HepG2 (cell line): Measurements from ENCODE around the gene AKR1C4. TPM values are rescaled to one million over a fixed set of nuclear protein-coding genes. Genes with fewer than 3 reads are reported as not detected.

Experiments used
- ATAC-seq: fragments of 200-7000 bp; cut with Tn5 transposase; 3 replicates; pipeline ENCODE4 v1.9.1; 2020; ENCODE audit warnings: mild to moderate bottlenecking, moderate library complexity
- BruUV-seq: library from RNA; stranded (reverse); fragments of 400-500 nt; replicated peaks from 2 replicates; lab custom pipeline; 2021; lab: Mats Ljungman, UMichigan
- CTCF ChIA-PET: fragments of 300-600 bp; formaldehyde crosslinking; extraction: SDS; loops from one replicate; lab custom pipeline; 2021; ENCODE audit warnings: low total read pairs, inconsistent platforms, low intra/inter-chr PET ratio; lab: Yijun Ruan, JAX
- POLR2A ChIA-PET: fragments of 350-600 bp; sonication (Branson Sonifier 250); formaldehyde crosslinking; loops from one replicate; lab custom pipeline; 2020; ENCODE audit warnings: antibody characterized with exemption, inconsistent platforms; lab: Yijun Ruan, JAX
- DNase-seq: peaks from one replicate; pipeline ENCODE4 v3.0.0-alpha.2; 2015; ENCODE audit warnings: low spot score
- FAIRE-seq: peaks from 3 replicates; lab custom pipeline; 2011; peaks lifted over from hg19 to GRCh38; lab: Jason Lieb, UNC
- H2AFZ ChIP-seq: one replicate; pipeline ENCODE4 v1.6.1; 2011; ENCODE audit warnings: low read length, inconsistent platforms
- H3K27ac ChIP-seq: fragments of 300-600 bp; 3 replicates; pipeline ENCODE4 v1.8.0; 2011; ENCODE audit warnings: mixed run types, mild to moderate bottlenecking, mixed read lengths, low read length, inconsistent platforms; ENCODE audit not compliant: insufficient read depth; ENCODE audit errors: extremely low read length
- H3K27me3 ChIP-seq, 2 experiments: fragments of 200-600 bp in 1 of 2; 2 replicates in 1 of 2; 3 replicates in 1 of 2; pipeline versions ENCODE4 v1.6.0 to v1.8.0; 2011; ENCODE audit warnings: low read length in 2 of 2, mild to moderate bottlenecking in 2 of 2, moderate library complexity in 2 of 2, inconsistent platforms in 1 of 2; ENCODE audit not compliant: insufficient read depth in 2 of 2, control insufficient read depth in 1 of 2
- H3K36me3 ChIP-seq, 2 experiments: fragments of 200-600 bp in 1 of 2; replicated peaks in 1 of 2; 2 replicates in 1 of 2; 3 replicates in 1 of 2; pipeline versions ENCODE4 v1.5.1 to v1.8.0; 2011; ENCODE audit warnings: low read length in 2 of 2, inconsistent platforms in 1 of 2; ENCODE audit not compliant: insufficient read depth in 2 of 2, control insufficient read depth in 1 of 2
- H3K4me1 ChIP-seq: 2 replicates; pipeline ENCODE4 v1.5.1; 2012; ENCODE audit warnings: low read length, inconsistent platforms; ENCODE audit not compliant: insufficient read depth
- H3K4me2 ChIP-seq: 2 replicates; pipeline ENCODE4 v1.6.0; 2011; ENCODE audit warnings: low read depth, low read length, inconsistent platforms
- H3K4me3 ChIP-seq, 3 experiments: fragments of 200-600 bp in 1 of 3; sonication (generic), shearing (Covaris generic) in 1 of 3; replicated peaks in 1 of 3; 2 replicates each; pipeline ENCODE4 v1.5.1; 2011 to 2016; ENCODE audit warnings: low read length in 3 of 3, inconsistent platforms in 2 of 3, low read depth in 2 of 3, mild to moderate bottlenecking in 2 of 3, control low read depth in 1 of 3, mixed read lengths in 1 of 3; ENCODE audit not compliant: insufficient read depth in 1 of 3
- H3K79me2 ChIP-seq: one replicate; pipeline ENCODE4 v1.6.1; 2011; ENCODE audit warnings: low read length, inconsistent platforms; ENCODE audit not compliant: insufficient read depth
- H3K9ac ChIP-seq: 2 replicates; pipeline ENCODE4 v1.6.0; 2011; ENCODE audit warnings: mild to moderate bottlenecking, low read depth, low read length, inconsistent platforms; ENCODE audit not compliant: insufficient read depth
- H3K9me3 ChIP-seq: 2 replicates; pipeline ENCODE4 v1.5.1; 2012; ENCODE audit warnings: mild to moderate bottlenecking, low read length
- H4K20me1 ChIP-seq: 2 replicates; pipeline ENCODE4 v1.6.0; 2011; ENCODE audit warnings: inconsistent platforms, mild to moderate bottlenecking, low read length, moderate library complexity; ENCODE audit not compliant: insufficient read depth
- FOXA1 ChIP-seq, 2 experiments: fragments of 450-650 bp in 1 of 2; sonication (generic) in 1 of 2; formaldehyde crosslinking in 1 of 2; IDR thresholded peaks; 2 replicates each; pipeline versions ENCODE4 v1.4.0 to v1.6.1; 2016 to 2020; ENCODE audit warnings: missing genetic modification reagents in 1 of 2
- FOXJ3 ChIP-seq: sonication (generic); formaldehyde crosslinking; IDR thresholded peaks from 2 replicates; pipeline ENCODE4 v1.4.0; 2020; ENCODE audit warnings: missing genetic modification reagents, mild to moderate bottlenecking, borderline replicate concordance
- HNF4G ChIP-seq, 2 experiments: sonication (generic) in 1 of 2; formaldehyde crosslinking in 1 of 2; IDR thresholded peaks; 2 replicates each; pipeline versions ENCODE4 v1.4.0 to v1.6.1; 2011 to 2020; ENCODE audit warnings: borderline replicate concordance in 2 of 2, low read depth in 2 of 2, mild to moderate bottlenecking in 2 of 2, low read length in 1 of 2, missing genetic modification reagents in 1 of 2, moderate library complexity in 1 of 2
- HNRNPUL1 ChIP-seq: fragments of 200-400 bp; formaldehyde crosslinking; IDR thresholded peaks from 2 replicates; pipeline ENCODE4 v1.6.1; 2017; ENCODE audit warnings: low read depth, mild to moderate bottlenecking, low read length, moderate library complexity
- MED1 ChIP-seq: sonication (generic); formaldehyde crosslinking; IDR thresholded peaks from 2 replicates; pipeline ENCODE4 v1.4.0; 2020; ENCODE audit warnings: missing genetic modification reagents
- NFIB ChIP-seq: sonication (generic); formaldehyde crosslinking; IDR thresholded peaks from 2 replicates; pipeline ENCODE4 v1.9.0; 2021; ENCODE audit warnings: missing genetic modification reagents, mild to moderate bottlenecking, borderline replicate concordance
- NR2F1 ChIP-seq, 2 experiments: fragments of 450-650 bp in 1 of 2; formaldehyde crosslinking in 1 of 2; IDR thresholded peaks; 2 replicates each; pipeline versions ENCODE4 v1.5.0 to v1.6.1; 2016 to 2020; ENCODE audit warnings: mild to moderate bottlenecking in 1 of 2, missing compliant biosample characterization in 1 of 2, missing genetic modification reagents in 1 of 2, moderate library complexity in 1 of 2
- PPARG ChIP-seq: conservative IDR thresholded peaks from 2 replicates; pipeline ENCODE4 v1.6.1; 2016; ENCODE audit warnings: missing biosample characterization, missing genetic modification reagents
- PRPF4 ChIP-seq: fragments of 200-400 bp; formaldehyde crosslinking; IDR thresholded peaks from 2 replicates; pipeline ENCODE4 v1.6.1; 2016; ENCODE audit warnings: low read length, low read depth; ENCODE audit not compliant: poor library complexity, severe bottlenecking
- RARA ChIP-seq: IDR thresholded peaks from 2 replicates; pipeline ENCODE4 v1.6.1; 2016; ENCODE audit warnings: missing genetic modification reagents, missing compliant biosample characterization
- SNAI1 ChIP-seq: sonication (generic); formaldehyde crosslinking; IDR thresholded peaks from 2 replicates; pipeline ENCODE4 v1.5.0; 2020; ENCODE audit warnings: mild to moderate bottlenecking, missing genetic modification reagents, borderline replicate concordance
- SOX6 ChIP-seq, 2 experiments: fragments of 450-650 bp in 1 of 2; sonication (generic) in 1 of 2; formaldehyde crosslinking in 1 of 2; IDR thresholded peaks; 2 replicates each; pipeline versions ENCODE4 v1.4.0 to v1.6.1; 2017 to 2020; ENCODE audit warnings: antibody characterized with exemption in 1 of 2, mild to moderate bottlenecking in 1 of 2, missing genetic modification reagents in 1 of 2
- ZMYM4 ChIP-seq: sonication (generic); formaldehyde crosslinking; IDR thresholded peaks from 2 replicates; pipeline ENCODE4 v1.8.1; 2023; ENCODE audit warnings: mild to moderate bottlenecking, missing genetic modification reagents
- ZNF180 ChIP-seq: sonication (generic); formaldehyde crosslinking; IDR thresholded peaks from 2 replicates; pipeline ENCODE4 v1.4.0; 2020; ENCODE audit warnings: low read depth, missing genetic modification reagents, borderline replicate concordance
- ZNF264 ChIP-seq: sonication (generic); formaldehyde crosslinking; IDR thresholded peaks from 2 replicates; pipeline ENCODE4 v1.4.0; 2020; ENCODE audit warnings: missing genetic modification reagents
- ZNF703 ChIP-seq: sonication (generic); formaldehyde crosslinking; IDR thresholded peaks from 2 replicates; pipeline ENCODE4 v1.5.1; 2020; ENCODE audit warnings: missing genetic modification reagents, mild to moderate bottlenecking, moderate library complexity, borderline replicate concordance
- ZNF704 ChIP-seq: sonication (generic); formaldehyde crosslinking; IDR thresholded peaks from 2 replicates; pipeline ENCODE4 v1.8.1; 2023; ENCODE audit warnings: mild to moderate bottlenecking, inconsistent platforms, moderate library complexity, missing genetic modification reagents, borderline replicate concordance
- WGBS: methylation state at CpG from one replicate; pipeline ENCODE4 v1.1.6; 2017; ENCODE audit warnings: low lambda C conversion rate; 5-methylcytosine and 5-hydroxymethylcytosine counted together
- in situ Hi-C: cut with HindIII; loops from 2 replicates; pipeline ENCODE4 v1.10.0; 2017; ENCODE audit warnings: low pct_unique_long_range_greater_than_20kb; ENCODE audit not compliant: extremely low pct_ligation_motif_present
- intact Hi-C: fragments of 100-400 bp; cut with micrococcal nuclease; formaldehyde crosslinking; loops from one replicate; pipeline ENCODE4 v1.10.0; 2022; ENCODE audit not compliant: unreplicated experiment
- polyA plus RNA-seq, 8 experiments: library from polyadenylated mRNA; depleted of rRNA in 3 of 8; stranded (reverse) in 7 of 8; unstranded in 1 of 8; fragments of >200 nt; fragmentation: Illumina TruSeq in 4 of 8; extraction: Trizol in 4 of 8; gene quantifications; 2 replicates each; pipeline versions ENCODE4 v1.2.1 to v1.2.3, GENCODE V29; 2011 to 2016; ENCODE audit warnings: low read depth in 4 of 8, missing spikeins in 1 of 8, mixed read lengths in 1 of 8; ENCODE audit not compliant: insufficient read depth in 1 of 8
- total RNA-seq, 5 experiments: library from RNA; depleted of rRNA; stranded (reverse); fragments of >200 nt; fragmentation: Illumina TruSeq; extraction: Trizol; gene quantifications; 2 replicates each; pipeline ENCODE4 v1.2.3, GENCODE V29; 2016; ENCODE audit warnings: low read depth in 1 of 5
- TF ChIP-seq, protein P1 (sequence below): sonication (generic); formaldehyde crosslinking; conservative IDR thresholded peaks from 2 replicates; pipeline ENCODE4 v1.4.0; 2020; ENCODE audit warnings: missing genetic modification reagents

Gene AKR1C4
- total and polyA plus RNA-seq, 2 of the 13 experiments (the other 11 are each of a cell fraction or from before 2014, with no cell fraction given): 0.18 to 1.3 TPM

- no peak for TF ChIP-seq SNAI1
- TF ChIP-seq ZNF703 (CRISPR knock-in tag): no peak
- TF ChIP-seq ZNF180 (CRISPR knock-in tag): no peak
- TF ChIP-seq, protein P1, sequence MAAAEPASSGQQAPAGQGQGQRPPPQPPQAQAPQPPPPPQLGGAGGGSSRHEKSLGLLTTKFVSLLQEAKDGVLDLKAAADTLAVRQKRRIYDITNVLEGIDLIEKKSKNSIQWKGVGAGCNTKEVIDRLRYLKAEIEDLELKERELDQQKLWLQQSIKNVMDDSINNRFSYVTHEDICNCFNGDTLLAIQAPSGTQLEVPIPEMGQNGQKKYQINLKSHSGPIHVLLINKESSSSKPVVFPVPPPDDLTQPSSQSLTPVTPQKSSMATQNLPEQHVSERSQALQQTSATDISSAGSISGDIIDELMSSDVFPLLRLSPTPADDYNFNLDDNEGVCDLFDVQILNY: no peak
- TF ChIP-seq, all 625 proteins: peak for 13
These were observed 2.2 kb upstream of the AKR1C4 start (continued) for GRCh38 chr10:5194431-5194830.

- H3K9ac ChIP-seq: no peak overlapping the region
- POLR2A ChIA-PET: no interaction called here
- BruUV-seq: no TSS peak
- DNase-seq (peak; percentile 82), ATAC-seq (peak; percentile 46; the same call in 1 of the 3 replicates), FAIRE-seq (no peak)
- H3K9me3 ChIP-seq: no peaks in the 10 kb centered on the region
- H3K4me2 ChIP-seq: no peak overlapping the region; the same call in 1 of the 2 replicates
- H3K27ac ChIP-seq: peak overlapping the region; percentile 70
- H3K36me3 ChIP-seq: no peaks in the 10 kb centered on the region
- intact Hi-C loops (no loop called here), in situ Hi-C loops (no loop called here)
- no peaks in the 10 kb centered on the region for H3K79me2 ChIP-seq
- H4K20me1 ChIP-seq: no peaks in the 10 kb centered on the region
- peaks cover 43% of the 10 kb centered on the region for H3K4me1 ChIP-seq
- CTCF ChIA-PET: no interaction called here
- WGBS: 70% methylated on average over 6 of the region's 6 CpGs
- H3K27me3 ChIP-seq: no peaks in the 10 kb centered on the region
- no peak overlapping the region for H2AFZ ChIP-seq
- H3K4me3 ChIP-seq: no peak overlapping the region; a peak in 1 of 6 replicates
- TF ChIP-seq ZNF264: peak; percentile 26; the same call in 1 of the 2 replicates
- TF ChIP-seq RARA: peak; percentile 58; the same call in 1 of the 2 replicates
- TF ChIP-seq FOXJ3 (CRISPR knock-in tag): peak; percentile 76; the same call in 1 of the 2 replicates
- peak; percentile 64 for TF ChIP-seq PPARG (CRISPR knock-in tag)
- peak; percentile 64 for TF ChIP-seq HNF4G (IDR thresholded peaks at IDR 0.05; ENCODE audit: borderline replicate concordance, low read depth, low read length)
- TF ChIP-seq HNF4G (CRISPR knock-in tag; IDR thresholded peaks at IDR 0.05; ENCODE audit: borderline replicate concordance, low read depth): no peak
- TF ChIP-seq PRPF4: no peak
- peak; percentile 39 for TF ChIP-seq ZMYM4 (CRISPR knock-in tag)
- TF ChIP-seq MED1 (CRISPR knock-in tag): peak; percentile 66
- peak; percentile 95 for TF ChIP-seq HNRNPUL1
- 0 out of 4 replicates have a peak, but pooled peaks of 1 of the 2 experiments have one; percentile 21 for TF ChIP-seq NR2F1 (CRISPR knock-in tag; IDR thresholded peaks at IDR 0.05)
- TF ChIP-seq SOX6 (IDR thresholded peaks at IDR 0.05): no peak
- TF ChIP-seq SOX6 (CRISPR knock-in tag; IDR thresholded peaks at IDR 0.05): 0 out of 2 replicates have a peak, but pooled peaks have one; percentile 10
- no peak for TF ChIP-seq FOXA1 (IDR thresholded peaks at IDR 0.05)
- 0 out of 2 replicates have a peak, but pooled peaks have one; percentile 7 for TF ChIP-seq FOXA1 (CRISPR knock-in tag; IDR thresholded peaks at IDR 0.05)
- TF ChIP-seq NFIB: no peak
- no peak for TF ChIP-seq ZNF704
These were observed 786 bp upstream of the AKR1C4 start for GRCh38 chr10:5195727-5196374.
